K562 (cell line): Measurements from ENCODE around the gene APLF. TPM values are rescaled to one million over a fixed set of nuclear protein-coding genes. Genes with fewer than 3 reads are reported as not detected.

Experiments used
- ATAC-seq: fragments of 200-7000 bp; cut with Tn5 transposase; 3 replicates; pipeline ENCODE4 v1.9.1; 2020; ENCODE audit warnings: moderate library complexity
- BruUV-seq: library from RNA; stranded (reverse); fragments of 400-500 nt; replicated peaks from 2 replicates; lab custom pipeline; 2021; lab: Mats Ljungman, UMichigan
- CTCF ChIA-PET: fragments of 300-600 bp; formaldehyde crosslinking; extraction: SDS; loops from one replicate; lab custom pipeline; 2021; ENCODE audit warnings: low intra/inter-chr PET ratio; lab: Yijun Ruan, JAX
- POLR2A ChIA-PET: fragments of 300-600, 350-650 bp; sonication (Branson Sonifier 250); formaldehyde crosslinking; extraction: SDS; loops from one replicate; lab custom pipeline; 2021; ENCODE audit warnings: antibody characterized with exemption, inconsistent platforms; lab: Yijun Ruan, JAX
- DNase-seq, 4 experiments: peaks; one replicate each; pipeline versions ENCODE4 v3.0.0 to v3.0.0-alpha.2; 2011 to 2018; ENCODE audit warnings: low spot score in 3 of 4, mixed read lengths in 3 of 4; ENCODE audit errors: extremely low read depth in 1 of 4
- FAIRE-seq: peaks from 2 replicates; lab custom pipeline; 2011; peaks lifted over from hg19 to GRCh38; lab: Jason Lieb, UNC
- H2AFZ ChIP-seq: 2 replicates; pipeline ENCODE4 v1.6.0; 2011; ENCODE audit warnings: low read depth, low read length, control low read depth, inconsistent platforms
- H3K27ac ChIP-seq: fragments of 200-600 bp; 3 replicates; pipeline ENCODE4 v1.8.0; 2011; ENCODE audit warnings: low read depth, mild to moderate bottlenecking, control low read depth, inconsistent platforms, low read length, moderate library complexity, mixed read lengths; ENCODE audit errors: extremely low read depth
- H3K27me3 ChIP-seq, 2 experiments: fragments of 300-600 bp in 1 of 2; 2 replicates in 1 of 2; 3 replicates in 1 of 2; pipeline versions ENCODE4 v1.6.0 to v1.8.0; 2011; ENCODE audit warnings: inconsistent platforms in 2 of 2, low read length in 2 of 2, mild to moderate bottlenecking in 1 of 2, mixed read lengths in 1 of 2, moderate library complexity in 1 of 2; ENCODE audit not compliant: control insufficient read depth in 2 of 2, insufficient read depth in 2 of 2
- H3K36me3 ChIP-seq: fragments of 300-600 bp; 3 replicates; pipeline ENCODE4 v1.8.0; 2011; ENCODE audit warnings: mild to moderate bottlenecking, low read length, inconsistent platforms; ENCODE audit not compliant: control insufficient read depth, insufficient read depth
- H3K4me1 ChIP-seq, 2 experiments: fragments of 200-600 bp in 1 of 2; replicated peaks in 1 of 2; 2 replicates in 1 of 2; 3 replicates in 1 of 2; pipeline versions ENCODE4 v1.5.1 to v1.8.0; 2011; ENCODE audit warnings: inconsistent platforms in 2 of 2, low read length in 2 of 2, mild to moderate bottlenecking in 1 of 2, mixed read lengths in 1 of 2, moderate library complexity in 1 of 2; ENCODE audit not compliant: control insufficient read depth in 2 of 2, insufficient read depth in 2 of 2
- H3K4me2 ChIP-seq: 2 replicates; pipeline ENCODE4 v1.6.1; 2011; ENCODE audit warnings: low read length, control low read depth, inconsistent platforms, mixed read lengths; ENCODE audit not compliant: insufficient read depth
- H3K4me3 ChIP-seq: fragments of 200-600 bp; sonication (generic), shearing (Covaris generic); 2 replicates; pipeline ENCODE4 v1.5.1; 2016; ENCODE audit warnings: control low read depth, inconsistent platforms
- H3K79me2 ChIP-seq: fragments of 200-600 bp; 3 replicates; pipeline ENCODE4 v1.8.0; 2011; ENCODE audit warnings: low read length, inconsistent platforms; ENCODE audit not compliant: control insufficient read depth, insufficient read depth
- H3K9ac ChIP-seq, 2 experiments: 2 replicates each; pipeline versions ENCODE4 v1.6.0 to v1.6.1; 2011; ENCODE audit warnings: low read depth in 2 of 2, low read length in 2 of 2, control low read depth in 1 of 2, inconsistent platforms in 1 of 2, mild to moderate bottlenecking in 1 of 2, mixed read lengths in 1 of 2; ENCODE audit not compliant: insufficient read depth in 1 of 2
- H3K9me1 ChIP-seq: one replicate; pipeline ENCODE4 v1.6.0; 2011; ENCODE audit warnings: inconsistent platforms, mild to moderate bottlenecking, low read length, moderate library complexity; ENCODE audit not compliant: control insufficient read depth, insufficient read depth
- H3K9me3 ChIP-seq: replicated peaks from 2 replicates; pipeline ENCODE4 v1.5.1; 2011; ENCODE audit warnings: low read depth, low read length, inconsistent platforms; ENCODE audit not compliant: control insufficient read depth, insufficient read depth
- H4K20me1 ChIP-seq: replicated peaks from 2 replicates; pipeline ENCODE4 v1.6.1; 2011; ENCODE audit warnings: low read length, inconsistent platforms, mixed read lengths; ENCODE audit not compliant: control insufficient read depth, insufficient read depth
- ARID1B ChIP-seq: fragments of 450-650 bp; IDR thresholded peaks from 2 replicates; pipeline ENCODE4 v1.6.1; 2016; ENCODE audit warnings: antibody characterized with exemption, mild to moderate bottlenecking, inconsistent platforms
- C11orf30 ChIP-seq: fragments of 450-650 bp; IDR thresholded peaks from 2 replicates; pipeline ENCODE4 v1.6.1; 2016; ENCODE audit warnings: low read depth, mild to moderate bottlenecking
- CBFA2T2 ChIP-seq: fragments of 450-650 bp; conservative IDR thresholded peaks from 2 replicates; pipeline ENCODE4 v1.6.1; 2017; ENCODE audit warnings: mild to moderate bottlenecking
- FOXM1 ChIP-seq, 2 experiments: fragments of 450-650 bp in 1 of 2; sonication (generic) in 1 of 2; formaldehyde crosslinking in 1 of 2; IDR thresholded peaks; 2 replicates each; pipeline versions ENCODE4 v1.6.1 to v1.9.0; 2017 to 2022; ENCODE audit warnings: low read depth in 2 of 2, mild to moderate bottlenecking in 2 of 2, missing genetic modification reagents in 1 of 2, moderate library complexity in 1 of 2
- MCM7 ChIP-seq, 2 experiments: fragments of 450-650 bp; IDR thresholded peaks; 2 replicates each; pipeline ENCODE4 v1.6.1; 2016 to 2018
- NFE2L1 ChIP-seq: fragments of 450-650 bp; IDR thresholded peaks from 2 replicates; pipeline ENCODE4 v1.6.1; 2016; ENCODE audit warnings: missing genetic modification characterization, low read depth, mild to moderate bottlenecking, missing compliant biosample characterization, moderate library complexity, borderline replicate concordance
- NR2C1 ChIP-seq, 2 experiments: fragments of 450-650 bp; IDR thresholded peaks; 2 replicates each; pipeline ENCODE4 v1.6.1; 2017; ENCODE audit warnings: mild to moderate bottlenecking in 2 of 2, antibody characterized with exemption in 1 of 2, inconsistent platforms in 1 of 2, missing compliant biosample characterization in 1 of 2, missing genetic modification characterization in 1 of 2
- PHB ChIP-seq: fragments of 250-450 bp; sonication (Bioruptor Pico); IDR thresholded peaks from 2 replicates; pipeline ENCODE4 v1.5.0; 2021
- SMAD1 ChIP-seq: fragments of 150-350 bp; IDR thresholded peaks from 2 replicates; pipeline ENCODE4 v1.6.1; 2014; ENCODE audit warnings: low read length, low read depth; ENCODE audit not compliant: partially characterized antibody
- ZNF133 ChIP-seq: fragments of 250-450 bp; sonication (Bioruptor Pico); IDR thresholded peaks from 2 replicates; pipeline ENCODE4 v1.4.0; 2020; ENCODE audit warnings: mild to moderate bottlenecking
- ZNF253 ChIP-seq: fragments of 250-450 bp; sonication (Bioruptor Pico); conservative IDR thresholded peaks from 2 replicates; pipeline ENCODE4 v1.6.1; 2021; ENCODE audit warnings: mild to moderate bottlenecking
- ZNF41 ChIP-seq: fragments of 250-450 bp; sonication (Bioruptor Pico); conservative IDR thresholded peaks from 2 replicates; pipeline ENCODE4 v1.4.0; 2020; ENCODE audit warnings: mild to moderate bottlenecking
- WGBS: fragments of 100-300 bp; shearing (Covaris generic); methylation state at CpG from one replicate; pipeline ENCODE4 v1.1.6; 2016; ENCODE audit warnings: low coverage, mixed read lengths; ENCODE audit not compliant: insufficient coverage; ENCODE audit errors: missing lambda C conversion rate; 5-methylcytosine and 5-hydroxymethylcytosine counted together
- in situ Hi-C: fragments of 300-500 bp; cut with MboI; formaldehyde crosslinking; loops from 4 replicates; pipeline ENCODE4 v1.15.0; 2018; ENCODE audit warnings: inconsistent platforms, mixed read lengths
- intact Hi-C: fragments of 100-400 bp; cut with micrococcal nuclease; formaldehyde crosslinking; loops from 2 replicates; pipeline ENCODE4 v1.14.2; 2022
- polyA plus RNA-seq, 8 experiments: library from polyadenylated mRNA; depleted of rRNA in 4 of 8; stranded (reverse) in 5 of 8; unstranded in 3 of 8; fragments of >200 nt; fragmentation: Nextera tagmentation in 2 of 8; fragmentation: Illumina TruSeq in 1 of 8; extraction: Ambion mirVana in 2 of 8; extraction: Trizol in 1 of 8; gene quantifications; 2 replicates each; pipeline versions ENCODE4 v1.2.1 to v1.2.3, GENCODE V29; 2011 to 2014; ENCODE audit warnings: inconsistent platforms in 1 of 8, missing spikeins in 1 of 8
- total RNA-seq, 7 experiments: library from RNA; depleted of rRNA in 6 of 7; stranded (reverse); fragments of >200 nt in 6 of 7; fragmentation: Illumina TruSeq in 2 of 7; extraction: Trizol in 2 of 7; gene quantifications; 2 replicates each; pipeline versions ENCODE4 v1.2.1 to v1.2.3, GENCODE V29; 2011 to 2021; ENCODE audit warnings: low replicate concordance in 1 of 7
- TF ChIP-seq, protein P1 (sequence below): fragments of 250-450 bp; sonication (Bioruptor Pico); IDR thresholded peaks from 2 replicates; pipeline ENCODE4 v1.4.0; 2020; ENCODE audit warnings: mild to moderate bottlenecking
- TF ChIP-seq, protein P2 (sequence below): sonication (generic); formaldehyde crosslinking; IDR thresholded peaks from 2 replicates; pipeline ENCODE4 v1.8.0; 2022; ENCODE audit warnings: mild to moderate bottlenecking, missing genetic modification reagents
- TF ChIP-seq, protein P3 (sequence below): fragments of 250-450 bp; sonication (Bioruptor Pico); IDR thresholded peaks from 2 replicates; pipeline ENCODE4 v1.4.0; 2020; ENCODE audit warnings: mild to moderate bottlenecking, moderate library complexity
- TF ChIP-seq, protein P4 (sequence below): sonication (generic); formaldehyde crosslinking; IDR thresholded peaks from 2 replicates; pipeline ENCODE4 v1.8.0; 2022; ENCODE audit warnings: mild to moderate bottlenecking, missing genetic modification reagents

Gene APLF
- total and polyA plus RNA-seq, 9 of the 15 experiments (the other 6 are each of a cell fraction or from before 2014, with no cell fraction given) = 0.07 to 1.1 (median 0.71) TPM

DNA sequence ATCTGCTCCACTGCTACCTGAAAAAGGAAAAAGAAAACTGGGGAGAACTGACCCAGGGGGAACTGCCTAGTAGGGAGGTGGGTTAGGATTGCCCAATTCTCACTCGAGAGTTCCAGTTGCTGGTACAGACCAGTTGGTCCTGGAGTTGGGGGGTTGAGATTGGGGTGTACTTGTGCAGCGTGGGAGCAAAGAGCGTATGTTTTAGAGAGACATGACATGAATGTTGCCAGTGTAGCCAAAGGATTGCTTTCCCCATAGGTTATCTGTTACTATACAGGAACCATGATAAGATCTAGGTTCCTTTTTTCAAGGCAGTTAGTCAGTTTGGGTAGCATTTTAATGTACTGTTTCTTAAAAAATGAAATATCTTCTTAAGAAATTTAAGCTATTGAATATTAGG lies 68.6 kb downstream of the APLF start (continued):
- TF ChIP-seq FOXM1 (IDR thresholded peaks at IDR 0.05; ENCODE audit: low read depth) = peak; percentile 23; the same call in 1 of the 2 replicates
- no peak for TF ChIP-seq FOXM1 (CRISPR knock-in tag; IDR thresholded peaks at IDR 0.05; ENCODE audit: low read depth)
- TF ChIP-seq ARID1B = peak; percentile 86
- TF ChIP-seq, protein P1, sequence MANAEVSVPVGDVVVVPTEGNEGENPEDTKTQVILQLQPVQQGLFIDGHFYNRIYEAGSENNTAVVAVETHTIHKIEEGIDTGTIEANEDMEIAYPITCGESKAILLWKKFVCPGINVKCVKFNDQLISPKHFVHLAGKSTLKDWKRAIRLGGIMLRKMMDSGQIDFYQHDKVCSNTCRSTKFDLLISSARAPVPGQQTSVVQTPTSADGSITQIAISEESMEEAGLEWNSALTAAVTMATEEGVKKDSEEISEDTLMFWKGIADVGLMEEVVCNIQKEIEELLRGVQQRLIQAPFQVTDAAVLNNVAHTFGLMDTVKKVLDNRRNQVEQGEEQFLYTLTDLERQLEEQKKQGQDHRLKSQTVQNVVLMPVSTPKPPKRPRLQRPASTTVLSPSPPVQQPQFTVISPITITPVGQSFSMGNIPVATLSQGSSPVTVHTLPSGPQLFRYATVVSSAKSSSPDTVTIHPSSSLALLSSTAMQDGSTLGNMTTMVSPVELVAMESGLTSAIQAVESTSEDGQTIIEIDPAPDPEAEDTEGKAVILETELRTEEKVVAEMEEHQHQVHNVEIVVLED = no peak
- TF ChIP-seq CBFA2T2 = peak; percentile 43; the same call in 1 of the 2 replicates
- TF ChIP-seq MCM7 (IDR thresholded peaks at IDR 0.05) = no peak

DNA sequence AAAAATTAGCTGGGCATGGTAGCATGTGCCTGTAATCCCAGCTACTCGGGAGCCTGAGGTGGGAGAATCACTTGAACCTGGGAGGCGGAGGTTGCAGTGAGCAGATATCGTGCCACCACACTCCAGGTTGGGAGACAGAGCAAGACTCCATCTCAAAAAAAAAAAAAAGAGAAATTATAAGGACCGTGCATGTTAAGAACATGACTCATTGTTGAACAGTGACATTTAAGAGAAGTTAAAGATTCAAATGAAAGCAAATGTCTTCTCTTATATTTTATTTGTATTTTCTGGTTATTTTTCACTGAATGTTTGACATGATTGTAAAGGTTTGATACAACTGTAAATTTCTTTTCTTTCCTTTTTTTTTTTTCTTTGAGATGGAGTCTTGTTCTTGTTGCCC lies 69.6 kb downstream of the APLF start:
- no peak overlapping the region for H3K4me2 ChIP-seq
- CTCF ChIA-PET = no interaction called here
- TF ChIP-seq, protein P2, sequence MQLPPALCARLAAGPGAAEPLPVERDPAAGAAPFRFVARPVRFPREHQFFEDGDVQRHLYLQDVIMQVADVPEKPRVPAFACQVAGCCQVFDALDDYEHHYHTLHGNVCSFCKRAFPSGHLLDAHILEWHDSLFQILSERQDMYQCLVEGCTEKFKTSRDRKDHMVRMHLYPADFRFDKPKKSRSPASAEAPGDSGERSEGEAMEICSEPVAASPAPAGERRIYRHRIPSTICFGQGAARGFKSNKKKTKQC (CRISPR knock-in tag) = no peak
- TF ChIP-seq C11orf30 (no peak), NR2C1 (IDR thresholded peaks at IDR 0.05) (no peak), NR2C1 (tag; IDR thresholded peaks at IDR 0.05) (no peak), ZNF253 (CRISPR knock-in tag) (no peak), SMAD1 (no peak), ZNF133 (CRISPR knock-in tag) (no peak), ZNF41 (CRISPR knock-in tag) (no peak), PHB (CRISPR knock-in tag) (no peak), NFE2L1 (tag) (no peak)
- TF ChIP-seq, protein P3, sequence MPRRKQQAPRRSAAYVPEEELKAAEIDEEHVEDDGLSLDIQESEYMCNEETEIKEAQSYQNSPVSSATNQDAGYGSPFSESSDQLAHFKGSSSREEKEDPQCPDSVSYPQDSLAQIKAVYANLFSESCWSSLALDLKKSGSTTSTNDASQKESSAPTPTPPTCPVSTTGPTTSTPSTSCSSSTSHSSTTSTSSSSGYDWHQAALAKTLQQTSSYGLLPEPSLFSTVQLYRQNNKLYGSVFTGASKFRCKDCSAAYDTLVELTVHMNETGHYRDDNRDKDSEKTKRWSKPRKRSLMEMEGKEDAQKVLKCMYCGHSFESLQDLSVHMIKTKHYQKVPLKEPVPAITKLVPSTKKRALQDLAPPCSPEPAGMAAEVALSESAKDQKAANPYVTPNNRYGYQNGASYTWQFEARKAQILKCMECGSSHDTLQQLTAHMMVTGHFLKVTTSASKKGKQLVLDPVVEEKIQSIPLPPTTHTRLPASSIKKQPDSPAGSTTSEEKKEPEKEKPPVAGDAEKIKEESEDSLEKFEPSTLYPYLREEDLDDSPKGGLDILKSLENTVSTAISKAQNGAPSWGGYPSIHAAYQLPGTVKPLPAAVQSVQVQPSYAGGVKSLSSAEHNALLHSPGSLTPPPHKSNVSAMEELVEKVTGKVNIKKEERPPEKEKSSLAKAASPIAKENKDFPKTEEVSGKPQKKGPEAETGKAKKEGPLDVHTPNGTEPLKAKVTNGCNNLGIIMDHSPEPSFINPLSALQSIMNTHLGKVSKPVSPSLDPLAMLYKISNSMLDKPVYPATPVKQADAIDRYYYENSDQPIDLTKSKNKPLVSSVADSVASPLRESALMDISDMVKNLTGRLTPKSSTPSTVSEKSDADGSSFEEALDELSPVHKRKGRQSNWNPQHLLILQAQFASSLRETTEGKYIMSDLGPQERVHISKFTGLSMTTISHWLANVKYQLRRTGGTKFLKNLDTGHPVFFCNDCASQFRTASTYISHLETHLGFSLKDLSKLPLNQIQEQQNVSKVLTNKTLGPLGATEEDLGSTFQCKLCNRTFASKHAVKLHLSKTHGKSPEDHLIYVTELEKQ (CRISPR knock-in tag) = no peak
- TF ChIP-seq, protein P4, sequence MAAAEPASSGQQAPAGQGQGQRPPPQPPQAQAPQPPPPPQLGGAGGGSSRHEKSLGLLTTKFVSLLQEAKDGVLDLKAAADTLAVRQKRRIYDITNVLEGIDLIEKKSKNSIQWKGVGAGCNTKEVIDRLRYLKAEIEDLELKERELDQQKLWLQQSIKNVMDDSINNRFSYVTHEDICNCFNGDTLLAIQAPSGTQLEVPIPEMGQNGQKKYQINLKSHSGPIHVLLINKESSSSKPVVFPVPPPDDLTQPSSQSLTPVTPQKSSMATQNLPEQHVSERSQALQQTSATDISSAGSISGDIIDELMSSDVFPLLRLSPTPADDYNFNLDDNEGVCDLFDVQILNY (CRISPR knock-in tag) = no peak

More for the DNA sequence above, 69.6 kb downstream of the APLF start:
- no TSS peak for BruUV-seq
- H3K36me3 ChIP-seq = no peaks in the 10 kb centered on the region
- intact Hi-C loops (loop anchor here (10.0 kb wide), 1 partner anchor 58 kb away; no protein-coding TSS in a partner anchor), in situ Hi-C loops (no loop called here)
- H3K27ac ChIP-seq = no peak overlapping the region
- H3K9me3 ChIP-seq = no peaks in the 10 kb centered on the region
- H3K9me1 ChIP-seq = no peaks in the 10 kb centered on the region
- POLR2A ChIA-PET = interaction anchor here (1.0 kb wide), 1 partner anchor 54 kb away, joined by 3 read pairs; no protein-coding TSS in a partner anchor
- no peak for ATAC-seq
- WGBS = 57% methylated on average over 3 of the region's 4 CpGs
- no peak for DNase-seq
- H2AFZ ChIP-seq = no peak overlapping the region
- H3K9ac ChIP-seq = no peak overlapping the region
- no peaks in the 10 kb centered on the region for H3K27me3 ChIP-seq
- no peak for FAIRE-seq
- H3K4me1 ChIP-seq = peaks cover 0 to 10% of the 10 kb centered on the region in 2 experiments; a peak in 4 of 5 replicates
- H4K20me1 ChIP-seq = no peaks in the 10 kb centered on the region
- no peak overlapping the region for H3K4me3 ChIP-seq
- no peaks in the 10 kb centered on the region for H3K79me2 ChIP-seq
